OCI-LY3 (cell line): ENCODE results near the gene ARMC2.

Source experiments
- CTCF ChIP-seq: fragments of 200-600, 300-600 bp; sonication (generic); IDR thresholded peaks from 2 replicates; pipeline ENCODE4 v1.5.1; 2014; ENCODE audit warnings: antibody characterized with exemption, low read length, low read depth
- EZH2phosphoT487 ChIP-seq: fragments of 200-600 bp; shearing (Covaris generic); IDR thresholded peaks from 2 replicates; pipeline ENCODE4 v1.6.1; 2018; ENCODE audit warnings: antibody characterized with exemption, mixed run types, low read depth

GRCh38 chr6:108851756-108852155, 3.5 kb downstream of the ARMC2 start:
- TF ChIP-seq CTCF: no peak
- no peak for TF ChIP-seq EZH2phosphoT487
